ENCODE data around the gene ADAMTS6.
A peak's percentile ranks its signal among the peaks of the same experiment; 100 is the strongest.

Gene ADAMTS6

DNA sequence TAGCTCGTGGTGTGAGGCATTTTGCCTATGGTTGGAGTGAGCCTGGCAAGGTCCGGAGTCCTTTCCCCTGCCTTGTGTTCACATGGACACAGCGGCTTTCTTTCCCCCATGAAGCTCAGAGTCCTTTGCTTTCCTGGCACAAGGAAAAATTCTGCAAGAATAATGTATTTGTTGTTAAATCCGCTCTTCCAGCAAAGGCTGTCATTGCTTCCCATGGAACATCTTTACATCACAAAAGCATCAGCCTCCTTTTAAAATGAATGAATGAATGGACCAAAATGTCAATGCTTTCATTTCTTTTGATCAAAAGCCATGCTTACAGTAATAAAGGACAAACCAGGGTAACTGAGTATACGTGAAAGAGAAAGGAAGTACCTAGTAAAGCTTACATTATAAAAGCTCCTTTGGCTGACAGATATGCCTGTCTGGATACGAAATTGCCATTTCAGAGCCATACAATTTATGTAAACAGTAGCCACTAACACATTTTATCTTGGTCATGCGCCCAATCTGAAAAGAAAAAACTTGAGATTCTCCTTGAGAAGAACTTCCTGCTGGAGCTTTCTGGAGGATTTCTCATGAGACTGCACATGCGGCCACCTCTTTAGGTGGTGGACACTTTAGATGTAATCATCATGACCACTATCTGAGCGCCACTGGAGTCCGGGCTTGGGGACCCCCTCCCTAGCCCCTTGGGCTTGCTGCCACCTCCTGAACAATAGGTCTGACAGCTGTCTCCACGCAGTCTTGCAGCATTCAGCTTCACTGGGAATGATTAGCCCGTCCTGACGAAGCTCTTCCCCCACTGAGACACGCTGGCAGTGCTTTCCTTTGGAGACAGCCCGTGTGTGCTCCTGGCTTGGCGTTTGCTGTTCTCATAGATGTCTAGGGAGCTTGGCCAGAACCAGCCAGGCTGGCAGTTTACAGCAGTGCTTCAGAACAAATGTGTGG lies 355.9 kb downstream of the ADAMTS6 start:
- H3K4me3 ChIP-seq (ENCODE audit: low read length): no peak overlapping the region
- TF ChIP-seq, protein P1, sequence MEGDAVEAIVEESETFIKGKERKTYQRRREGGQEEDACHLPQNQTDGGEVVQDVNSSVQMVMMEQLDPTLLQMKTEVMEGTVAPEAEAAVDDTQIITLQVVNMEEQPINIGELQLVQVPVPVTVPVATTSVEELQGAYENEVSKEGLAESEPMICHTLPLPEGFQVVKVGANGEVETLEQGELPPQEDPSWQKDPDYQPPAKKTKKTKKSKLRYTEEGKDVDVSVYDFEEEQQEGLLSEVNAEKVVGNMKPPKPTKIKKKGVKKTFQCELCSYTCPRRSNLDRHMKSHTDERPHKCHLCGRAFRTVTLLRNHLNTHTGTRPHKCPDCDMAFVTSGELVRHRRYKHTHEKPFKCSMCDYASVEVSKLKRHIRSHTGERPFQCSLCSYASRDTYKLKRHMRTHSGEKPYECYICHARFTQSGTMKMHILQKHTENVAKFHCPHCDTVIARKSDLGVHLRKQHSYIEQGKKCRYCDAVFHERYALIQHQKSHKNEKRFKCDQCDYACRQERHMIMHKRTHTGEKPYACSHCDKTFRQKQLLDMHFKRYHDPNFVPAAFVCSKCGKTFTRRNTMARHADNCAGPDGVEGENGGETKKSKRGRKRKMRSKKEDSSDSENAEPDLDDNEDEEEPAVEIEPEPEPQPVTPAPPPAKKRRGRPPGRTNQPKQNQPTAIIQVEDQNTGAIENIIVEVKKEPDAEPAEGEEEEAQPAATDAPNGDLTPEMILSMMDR (IDR thresholded peaks at IDR 0.05; ENCODE audit: insufficient read depth, low read depth, low read length, missing control alignments): no peak
- no peak for DNase-seq (ENCODE audit: low read depth)

DNA sequence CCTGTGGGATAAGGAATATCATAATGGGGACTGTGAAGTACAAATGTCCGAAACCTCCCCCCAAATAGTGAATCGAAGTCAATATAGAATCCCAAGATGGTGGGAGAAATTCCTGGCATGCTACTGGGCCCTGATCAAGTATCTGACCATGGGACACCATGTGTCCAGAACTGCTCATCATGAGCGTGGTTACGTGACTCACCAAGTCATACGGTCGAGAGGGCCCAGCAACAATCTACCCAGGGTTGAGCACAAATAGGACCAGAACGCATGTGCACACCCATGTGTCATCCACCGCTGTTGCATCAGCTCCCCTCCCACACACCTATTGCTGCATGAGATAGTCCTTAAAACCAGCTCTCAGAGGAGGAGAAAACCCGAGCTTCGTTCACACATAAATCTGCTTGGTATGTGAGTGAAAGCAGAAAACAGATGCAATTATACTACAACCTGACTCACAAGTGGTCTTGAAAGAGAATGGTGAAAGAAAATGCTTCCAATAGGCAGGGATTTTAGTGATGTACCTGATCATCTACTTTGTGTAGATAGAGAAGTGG lies 359.8 kb downstream of the ADAMTS6 start:
- TF ChIP-seq, protein P1 (IDR thresholded peaks at IDR 0.05; ENCODE audit: insufficient read depth, low read depth, low read length, missing control alignments): no peak
- DNase-seq (ENCODE audit: low read depth): peak; percentile 65
- H3K4me3 ChIP-seq (ENCODE audit: low read length): no peak overlapping the region

DNA sequence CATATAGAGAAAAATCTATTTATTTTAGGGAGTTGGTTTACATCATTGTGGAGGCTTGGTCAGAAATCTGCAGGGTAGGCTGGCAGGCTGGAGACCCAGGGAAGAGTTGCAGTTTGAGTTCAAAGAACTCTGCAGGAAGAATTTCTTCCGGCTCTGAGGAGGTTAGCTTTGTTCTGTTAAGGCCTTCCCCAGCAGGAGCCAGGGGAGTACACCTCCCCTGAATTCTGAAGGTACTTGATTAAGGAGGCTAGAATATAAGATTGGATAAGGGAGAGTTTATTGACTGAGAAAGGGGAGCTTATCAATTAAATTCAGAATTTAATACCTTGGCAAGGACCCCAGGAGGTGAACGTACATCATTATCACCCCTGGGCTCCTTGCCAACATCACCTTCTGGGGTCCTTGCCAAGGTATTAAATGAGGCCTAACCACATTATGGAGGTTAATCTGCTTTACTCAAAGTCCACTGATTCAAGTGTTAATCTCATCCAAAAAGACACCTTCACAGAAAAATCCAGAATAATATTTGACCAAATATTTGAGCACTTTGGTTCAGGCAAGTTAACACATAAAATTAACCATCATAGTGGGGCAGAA lies 361.3 kb downstream of the ADAMTS6 start:
- TF ChIP-seq, protein P1 (IDR thresholded peaks at IDR 0.05; ENCODE audit: insufficient read depth, low read depth, low read length, missing control alignments): no peak
- DNase-seq (ENCODE audit: low read depth): no peak

DNA sequence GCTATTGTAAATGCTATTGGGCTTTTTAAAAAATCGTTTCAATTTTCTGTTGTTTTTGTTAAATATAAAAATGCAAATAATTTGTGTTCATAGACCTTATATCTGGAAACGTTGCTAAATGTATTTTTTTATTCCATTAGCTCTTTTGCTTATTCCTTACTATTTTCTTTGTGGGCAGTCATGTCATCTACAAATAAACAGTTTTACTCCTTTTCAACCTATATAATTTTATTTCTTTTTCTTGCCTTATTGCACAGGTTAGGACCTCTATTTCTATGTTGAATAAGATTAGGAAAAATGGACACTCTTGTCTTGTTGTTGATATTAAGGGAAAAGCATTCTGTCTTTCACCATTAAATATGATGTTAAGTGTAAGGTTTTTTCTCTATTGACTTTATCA lies 364.2 kb downstream of the ADAMTS6 start:
- no peak for DNase-seq (ENCODE audit: low read depth)
- TF ChIP-seq, protein P1 (IDR thresholded peaks at IDR 0.05; ENCODE audit: insufficient read depth, low read depth, low read length, missing control alignments): no peak
- no peak overlapping the region for H3K4me3 ChIP-seq (ENCODE audit: low read length)

More for the DNA sequence above, 361.3 kb downstream of the ADAMTS6 start:
- no peak overlapping the region for H3K4me3 ChIP-seq (ENCODE audit: low read length)

DNA sequence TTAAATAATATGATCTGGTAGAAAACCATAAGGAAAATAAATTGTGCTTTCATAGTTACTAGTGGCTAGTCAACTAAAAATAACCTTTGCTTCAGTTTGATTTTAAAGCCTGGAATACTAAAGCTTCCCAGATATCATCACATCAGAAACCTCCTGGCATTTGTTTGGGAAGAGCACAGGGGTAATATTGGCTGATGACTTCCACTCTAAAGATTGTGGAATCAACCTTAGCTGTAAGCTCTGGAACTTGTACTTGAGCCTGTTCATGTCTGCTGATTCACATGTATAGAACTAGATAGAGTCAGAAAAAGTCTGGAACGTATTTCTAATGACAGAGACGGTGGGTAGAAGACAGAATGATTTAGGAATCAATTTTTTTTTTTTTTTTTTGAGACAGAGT lies 367.9 kb downstream of the ADAMTS6 start:
- no peak for DNase-seq (ENCODE audit: low read depth)
- H3K4me3 ChIP-seq (ENCODE audit: low read length): no peak overlapping the region
- TF ChIP-seq, protein P1 (IDR thresholded peaks at IDR 0.05; ENCODE audit: insufficient read depth, low read depth, low read length, missing control alignments): no peak

DNA sequence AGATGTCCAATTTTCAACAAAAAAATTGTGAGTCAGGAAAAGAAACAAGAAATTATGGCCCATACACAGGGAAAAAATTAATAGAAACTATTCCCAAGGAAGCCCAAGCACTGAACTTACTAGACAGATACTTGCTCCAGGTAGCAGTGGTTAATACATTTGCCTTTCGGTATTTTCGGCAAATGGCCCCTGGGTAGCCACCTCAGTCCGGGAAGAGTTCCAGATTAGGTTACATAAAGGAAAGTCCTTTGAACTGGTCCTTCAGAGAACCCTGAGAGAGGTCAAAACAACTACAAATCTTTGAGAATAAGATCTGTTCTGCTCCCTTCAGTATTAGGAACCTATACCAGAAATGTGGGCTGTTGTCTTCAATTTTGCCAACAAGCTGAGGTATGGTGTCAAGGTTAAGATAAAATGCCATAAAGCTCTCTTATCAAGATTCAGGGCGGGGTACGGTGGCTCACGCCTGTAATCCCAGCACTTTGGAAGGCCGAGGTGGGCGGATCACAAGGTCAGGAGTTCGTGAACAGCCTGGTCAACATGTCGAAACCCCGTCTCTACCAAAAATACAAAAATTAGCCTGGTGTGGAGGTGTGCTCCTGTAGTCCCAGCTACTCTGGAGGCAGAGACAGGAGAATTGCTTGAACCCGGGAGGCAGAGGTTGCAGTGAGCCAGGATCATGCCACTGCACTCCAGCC lies 369.6 kb downstream of the ADAMTS6 start:
- no peak for DNase-seq (ENCODE audit: low read depth)
- H3K4me3 ChIP-seq (ENCODE audit: low read length): no peak overlapping the region
- TF ChIP-seq, protein P1 (IDR thresholded peaks at IDR 0.05; ENCODE audit: insufficient read depth, low read depth, low read length, missing control alignments): no peak

Measured in epithelial cell of esophagus (primary cell).